ENCODE results near the gene GNAS-AS1.

DNA sequence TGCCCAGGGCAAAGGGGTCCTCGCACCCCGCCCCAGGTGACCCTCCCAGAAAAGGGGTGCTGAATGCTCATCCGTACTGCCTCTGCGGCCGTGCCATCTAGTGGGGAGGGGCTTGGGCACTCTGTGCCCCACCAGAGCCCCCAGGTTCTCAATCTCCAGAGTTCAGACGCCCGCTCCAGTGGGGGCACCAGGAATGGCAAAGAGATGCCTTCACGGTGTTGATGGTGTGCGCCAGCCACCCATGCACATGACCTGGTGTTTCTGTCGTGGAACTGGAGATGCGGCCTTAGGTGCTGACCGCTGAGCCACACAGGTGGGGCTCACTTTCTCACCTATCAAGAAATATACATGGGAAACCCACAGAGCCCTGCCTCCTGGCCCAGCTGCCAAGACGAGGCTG, 30.8 kb downstream of the GNAS-AS1 start:
- TF ChIP-seq, protein P1, sequence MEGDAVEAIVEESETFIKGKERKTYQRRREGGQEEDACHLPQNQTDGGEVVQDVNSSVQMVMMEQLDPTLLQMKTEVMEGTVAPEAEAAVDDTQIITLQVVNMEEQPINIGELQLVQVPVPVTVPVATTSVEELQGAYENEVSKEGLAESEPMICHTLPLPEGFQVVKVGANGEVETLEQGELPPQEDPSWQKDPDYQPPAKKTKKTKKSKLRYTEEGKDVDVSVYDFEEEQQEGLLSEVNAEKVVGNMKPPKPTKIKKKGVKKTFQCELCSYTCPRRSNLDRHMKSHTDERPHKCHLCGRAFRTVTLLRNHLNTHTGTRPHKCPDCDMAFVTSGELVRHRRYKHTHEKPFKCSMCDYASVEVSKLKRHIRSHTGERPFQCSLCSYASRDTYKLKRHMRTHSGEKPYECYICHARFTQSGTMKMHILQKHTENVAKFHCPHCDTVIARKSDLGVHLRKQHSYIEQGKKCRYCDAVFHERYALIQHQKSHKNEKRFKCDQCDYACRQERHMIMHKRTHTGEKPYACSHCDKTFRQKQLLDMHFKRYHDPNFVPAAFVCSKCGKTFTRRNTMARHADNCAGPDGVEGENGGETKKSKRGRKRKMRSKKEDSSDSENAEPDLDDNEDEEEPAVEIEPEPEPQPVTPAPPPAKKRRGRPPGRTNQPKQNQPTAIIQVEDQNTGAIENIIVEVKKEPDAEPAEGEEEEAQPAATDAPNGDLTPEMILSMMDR (IDR thresholded peaks at IDR 0.05) = no peak
- TF ChIP-seq POLR2A (IDR thresholded peaks at IDR 0.05) = no peak

Measured in heart left ventricle (tissue), 13 donors.